Lower leg skin (tissue), 4 donors: ENCODE measurements around the gene GTPBP6. TPM values are rescaled to one million over a fixed set of nuclear protein-coding genes. Genes with fewer than 3 reads are reported as not detected.
"Not testable (repeated sequence)": the region's sequence is repeated elsewhere in the genome, so short reads cannot be mapped to it uniquely, and the experiment has no call there.

Experiments
- DNase-seq, 2 donors: peaks; one replicate each; pipeline ENCODE4 v3.0.0-alpha.2; 2019; ENCODE audit warnings: low spot score in 2 of 2
- H3K4me3 ChIP-seq: fragments of 200-600 bp; sonication (generic); 2 replicates; pipeline ENCODE4 v1.5.1; 2017; ENCODE audit warnings: mild to moderate bottlenecking, low read depth; ENCODE audit not compliant: poor library complexity, severe bottlenecking
- POLR2A ChIP-seq, 2 donors: fragments of 450-650 bp; IDR thresholded peaks; one replicate each; pipeline ENCODE4 v1.6.1; 2016 to 2017; ENCODE audit warnings: antibody characterized with exemption in 2 of 2, mild to moderate bottlenecking in 1 of 2, moderate library complexity in 1 of 2
- WGBS, 2 donors: methylation state at CpG; one replicate each; pipeline ENCODE4 v1.1.5; 2018; 5-methylcytosine and 5-hydroxymethylcytosine counted together
- intact Hi-C: fragments of 100-400 bp; cut with DNase I; formaldehyde crosslinking; loops from one replicate; pipeline ENCODE4 v1.15.0; 2023; ENCODE audit warnings: low total_unique reads
- total RNA-seq, 4 donors: library from RNA; depleted of rRNA; stranded (reverse); fragments of >200 nt; gene quantifications; one replicate each; pipeline ENCODE4 v1.1.0, GENCODE V29; 2016
- TF ChIP-seq, protein P1 (sequence below), 3 donors: fragments of 450-650 bp; IDR thresholded peaks; one replicate each; pipeline ENCODE4 v1.5.1; 2016; ENCODE audit warnings: antibody characterized with exemption in 3 of 3, mild to moderate bottlenecking in 3 of 3, moderate library complexity in 2 of 3

Gene GTPBP6
- total RNA-seq, 4 donors from 2014 or later, result 35.9 to 53.4 (median 48.2) TPM

DNA sequence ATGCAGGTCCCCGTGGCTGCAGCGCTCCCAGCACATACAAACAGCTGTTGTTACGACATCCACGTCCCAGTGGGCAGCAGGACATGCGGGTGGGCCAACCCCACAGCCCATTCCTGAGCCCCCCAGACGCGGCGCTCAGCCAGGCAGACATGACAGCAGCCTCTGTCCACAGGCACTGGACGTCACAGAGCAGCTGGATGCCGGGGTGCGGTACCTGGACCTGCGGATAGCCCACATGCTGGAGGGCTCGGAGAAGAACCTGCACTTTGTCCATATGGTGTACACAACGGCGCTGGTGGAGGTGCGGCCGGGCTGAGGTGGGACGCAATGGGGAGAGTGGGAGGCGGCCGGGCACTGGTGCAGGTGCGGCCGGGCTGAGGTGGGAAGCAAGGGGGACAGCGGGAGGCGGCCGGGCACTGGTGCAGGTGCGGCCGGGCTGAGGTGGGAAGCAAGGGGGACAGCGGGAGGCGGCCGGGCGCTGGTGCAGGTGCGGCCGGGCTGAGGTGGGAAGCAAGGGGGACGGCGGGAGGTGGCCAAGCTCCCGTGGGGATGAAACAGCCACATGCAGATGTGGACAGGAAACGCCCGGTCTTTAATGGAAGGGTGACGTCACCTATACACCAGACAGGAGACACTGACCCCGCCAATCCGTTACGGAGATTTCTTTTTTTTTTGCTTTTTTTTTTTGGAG lies 28.0 kb downstream of the GTPBP6 start:
- no peak overlapping the region for H3K4me3 ChIP-seq

DNA sequence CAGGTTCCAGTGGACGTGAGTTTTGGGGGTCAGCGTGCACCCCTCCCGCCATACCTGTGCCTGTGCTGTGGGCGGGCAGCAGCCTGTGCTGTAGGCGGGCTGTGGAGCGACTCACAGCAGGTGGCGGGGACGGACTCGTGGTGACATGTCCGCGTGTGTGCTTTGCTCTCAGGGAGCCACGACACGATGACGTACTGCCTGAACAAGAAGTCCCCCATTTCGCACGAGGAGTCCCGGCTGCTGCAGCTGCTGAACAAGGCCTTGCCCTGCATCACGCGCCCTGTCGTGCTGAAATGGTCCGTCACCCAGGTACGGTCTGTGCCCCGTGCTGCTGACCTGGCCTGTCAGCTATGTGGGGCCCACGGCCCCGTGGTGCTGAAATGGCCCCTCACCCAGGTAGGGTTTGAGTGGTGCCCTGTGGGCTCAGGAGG lies 30.0 kb downstream of the GTPBP6 start:
- intact Hi-C loops, result no loop called here
- no peak overlapping the region for H3K4me3 ChIP-seq
- peak in 1 of 2 donors; percentile 79 for DNase-seq
- TF ChIP-seq, protein P1, sequence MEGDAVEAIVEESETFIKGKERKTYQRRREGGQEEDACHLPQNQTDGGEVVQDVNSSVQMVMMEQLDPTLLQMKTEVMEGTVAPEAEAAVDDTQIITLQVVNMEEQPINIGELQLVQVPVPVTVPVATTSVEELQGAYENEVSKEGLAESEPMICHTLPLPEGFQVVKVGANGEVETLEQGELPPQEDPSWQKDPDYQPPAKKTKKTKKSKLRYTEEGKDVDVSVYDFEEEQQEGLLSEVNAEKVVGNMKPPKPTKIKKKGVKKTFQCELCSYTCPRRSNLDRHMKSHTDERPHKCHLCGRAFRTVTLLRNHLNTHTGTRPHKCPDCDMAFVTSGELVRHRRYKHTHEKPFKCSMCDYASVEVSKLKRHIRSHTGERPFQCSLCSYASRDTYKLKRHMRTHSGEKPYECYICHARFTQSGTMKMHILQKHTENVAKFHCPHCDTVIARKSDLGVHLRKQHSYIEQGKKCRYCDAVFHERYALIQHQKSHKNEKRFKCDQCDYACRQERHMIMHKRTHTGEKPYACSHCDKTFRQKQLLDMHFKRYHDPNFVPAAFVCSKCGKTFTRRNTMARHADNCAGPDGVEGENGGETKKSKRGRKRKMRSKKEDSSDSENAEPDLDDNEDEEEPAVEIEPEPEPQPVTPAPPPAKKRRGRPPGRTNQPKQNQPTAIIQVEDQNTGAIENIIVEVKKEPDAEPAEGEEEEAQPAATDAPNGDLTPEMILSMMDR (IDR thresholded peaks at IDR 0.05), result no peak
- no peak for TF ChIP-seq POLR2A (IDR thresholded peaks at IDR 0.05)
- 88 to 90% methylated on average over 24 of the region's 25 CpGs for WGBS, 2 donors

More for the DNA sequence above, 28.0 kb downstream of the GTPBP6 start:
- TF ChIP-seq, protein P1 (IDR thresholded peaks at IDR 0.05), result no peak
- TF ChIP-seq POLR2A (IDR thresholded peaks at IDR 0.05), result no peak
- 91 to 94% methylated on average over 36 of the region's 42 CpGs for WGBS, 2 donors
- peak in 1 of 2 donors; percentile 75 for DNase-seq
- intact Hi-C loops, result no loop called here

- WGBS, 2 donors, result 71 to 79% methylated on average over 7 of the region's 7 CpGs
- intact Hi-C loops, result no loop called here
- peak in 1 of 2 donors; percentile 32 for DNase-seq
- TF ChIP-seq, protein P1 (IDR thresholded peaks at IDR 0.05), result no peak
- TF ChIP-seq POLR2A (IDR thresholded peaks at IDR 0.05), result no peak
- no peak overlapping the region for H3K4me3 ChIP-seq
Observed at GRCh38 chrX:287670-288069, 30.9 kb downstream of the GTPBP6 start.

DNA sequence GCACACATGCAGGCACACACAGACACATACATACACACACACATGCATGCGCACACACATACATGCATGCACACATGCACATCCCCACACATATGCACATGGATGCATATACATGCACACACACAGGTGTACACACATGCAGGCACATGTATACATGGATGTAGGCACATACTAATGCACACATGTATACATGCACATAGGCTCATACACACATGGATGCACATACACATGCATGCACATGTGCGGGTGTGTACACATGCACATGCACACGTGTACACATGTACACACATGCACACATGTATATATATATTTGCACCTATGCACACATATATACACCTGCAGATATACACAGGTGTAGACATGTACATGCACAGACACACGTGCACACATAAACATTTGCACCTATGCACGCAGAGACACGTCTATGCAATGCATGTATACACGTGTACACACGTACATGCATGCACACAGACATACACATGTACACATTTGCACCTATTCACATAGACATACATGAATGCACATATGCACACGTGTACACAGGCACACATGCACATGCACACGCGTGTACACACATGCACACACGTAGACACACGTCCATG lies 33.4 kb downstream of the GTPBP6 start:
- DNase-seq, result no peak
- WGBS, 2 donors, result 91 to 96% methylated on average over 13 of the region's 13 CpGs
- TF ChIP-seq POLR2A (IDR thresholded peaks at IDR 0.05), result no peak
- TF ChIP-seq, protein P1 (IDR thresholded peaks at IDR 0.05), result no peak
- H3K4me3 ChIP-seq, result no peak overlapping the region
- intact Hi-C loops, result no loop called here

DNA sequence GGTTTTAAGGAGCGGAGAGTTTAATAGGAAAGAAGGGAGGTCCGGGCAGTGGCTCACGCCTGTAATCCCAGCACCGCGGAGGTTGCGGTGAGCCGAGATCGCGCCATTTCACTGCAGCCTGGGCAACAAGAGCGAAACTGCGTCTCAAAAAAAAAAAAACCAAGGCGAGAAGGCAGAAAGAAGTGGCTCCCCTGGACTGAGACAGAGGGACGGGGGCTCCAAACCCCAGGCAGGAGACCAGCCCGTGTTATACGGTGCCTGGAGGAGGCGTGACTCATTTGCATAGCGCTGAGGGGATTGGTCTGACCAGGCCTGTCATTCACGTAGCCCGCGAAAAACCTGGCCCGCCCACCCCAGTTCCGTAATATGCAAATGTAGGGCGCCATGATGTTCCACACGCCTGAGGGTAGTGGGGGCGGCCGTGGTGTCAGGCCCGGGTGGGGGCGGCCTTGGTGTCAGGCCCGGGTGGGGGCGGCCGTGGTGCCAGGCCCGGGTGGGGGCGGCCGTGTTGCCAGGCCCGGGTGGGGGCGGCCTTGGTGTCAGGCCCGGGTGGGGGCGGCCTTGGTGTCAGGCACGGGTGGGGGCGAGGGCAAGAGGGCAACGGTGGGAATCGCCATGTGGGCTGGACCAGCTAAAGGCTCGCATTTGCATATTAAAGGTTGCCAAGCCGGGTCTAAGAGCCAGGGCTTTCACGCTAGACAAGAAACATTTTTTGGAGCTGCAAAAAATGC lies 35.3 kb downstream of the GTPBP6 start:
- H3K4me3 ChIP-seq, result no peak overlapping the region
- peak; percentile 92 to 98 for DNase-seq
- TF ChIP-seq, protein P1 (IDR thresholded peaks at IDR 0.05), result no peak
- no peak for TF ChIP-seq POLR2A (IDR thresholded peaks at IDR 0.05)
- intact Hi-C loops, result no loop called here
- 1 to 2% methylated on average over 26 to 42 of the region's 45 CpGs for WGBS, 2 donors

GRCh38 chrX:282000-282681 lies 36.5 kb downstream of the GTPBP6 start:
- H3K4me3 ChIP-seq, intact Hi-C loops: not testable (repeated sequence)
- peak in 1 of 2 donors; percentile 42 for DNase-seq
- WGBS, 2 donors, result 78 to 81% methylated on average over 21 of the region's 21 CpGs
